CD14-positive monocyte (primary cell): ENCODE results near the gene TINAG. TPM values are rescaled to one million over a fixed set of nuclear protein-coding genes. Genes with fewer than 3 reads are reported as not detected.

Experiments used
- DNase-seq, 3 donors: peaks; one replicate each; pipeline ENCODE4 v3.0.0-alpha.2; 2011 to 2022
- H2AFZ ChIP-seq: 2 replicates; pipeline ENCODE4 v1.6.0; 2012; ENCODE audit warnings: mild to moderate bottlenecking, low read depth, low read length, inconsistent platforms; ENCODE audit not compliant: insufficient read depth, poor library complexity, severe bottlenecking
- H3K27ac ChIP-seq, 2 donors: 1 replicate in 1 of 2; 2 replicates in 1 of 2; pipeline ENCODE4 v1.5.1; 2012 to 2013; ENCODE audit warnings: low read length in 2 of 2, control low read depth in 1 of 2, inconsistent platforms in 1 of 2, low read depth in 1 of 2, mild to moderate bottlenecking in 1 of 2
- H3K27me3 ChIP-seq, 2 donors: one replicate each; pipeline versions ENCODE4 v1.6.0 to v1.6.1; 2011 to 2013; ENCODE audit warnings: low read length in 2 of 2; ENCODE audit not compliant: control insufficient read depth in 2 of 2, insufficient read depth in 2 of 2
- H3K36me3 ChIP-seq, 2 donors: replicated peaks in 1 of 2; 1 replicate in 1 of 2; 2 replicates in 1 of 2; pipeline versions ENCODE4 v1.5.1 to v1.6.1; 2012 to 2013; ENCODE audit warnings: low read length in 2 of 2, control low read depth in 1 of 2, inconsistent platforms in 1 of 2, mild to moderate bottlenecking in 1 of 2; ENCODE audit not compliant: insufficient read depth in 2 of 2, control insufficient read depth in 1 of 2
- H3K4me1 ChIP-seq, 2 donors: 1 replicate in 1 of 2; 2 replicates in 1 of 2; pipeline versions ENCODE4 v1.5.1 to v1.6.1; 2012 to 2013; ENCODE audit warnings: low read length in 2 of 2, control low read depth in 1 of 2, inconsistent platforms in 1 of 2, mild to moderate bottlenecking in 1 of 2, moderate library complexity in 1 of 2; ENCODE audit not compliant: insufficient read depth in 2 of 2, control insufficient read depth in 1 of 2
- H3K4me2 ChIP-seq: replicated peaks from 2 replicates; pipeline ENCODE3; 2012; ENCODE audit warnings: low read length, moderate library complexity, mild to moderate bottlenecking; ENCODE audit not compliant: poor library complexity, severe bottlenecking; ENCODE audit errors: extremely low read depth
- H3K4me3 ChIP-seq, 3 experiments: fragments of 200-600 bp in 1 of 3; sonication (generic) in 1 of 3; replicated peaks in 1 of 3; 1 replicate in 2 of 3; 2 replicates in 1 of 3; pipeline ENCODE4 v1.5.1; 2011 to 2013; ENCODE audit warnings: low read length in 3 of 3, mild to moderate bottlenecking in 3 of 3, control low read depth in 2 of 3, low read depth in 2 of 3, inconsistent platforms in 1 of 3, moderate library complexity in 1 of 3
- H3K79me2 ChIP-seq: 2 replicates; pipeline ENCODE4 v1.6.0; 2012; ENCODE audit warnings: mild to moderate bottlenecking, control low read depth, inconsistent platforms, low read length, moderate library complexity; ENCODE audit not compliant: insufficient read depth
- H3K9ac ChIP-seq: 2 replicates; pipeline ENCODE4 v1.6.0; 2017; ENCODE audit warnings: low read length, mild to moderate bottlenecking; ENCODE audit not compliant: insufficient read depth, poor library complexity, severe bottlenecking
- H3K9me3 ChIP-seq, 2 donors: replicated peaks in 1 of 2; 1 replicate in 1 of 2; 2 replicates in 1 of 2; pipeline versions ENCODE4 v1.5.1 to v1.6.1; 2012 to 2013; ENCODE audit warnings: low read length in 2 of 2, control low read depth in 1 of 2; ENCODE audit not compliant: control insufficient read depth in 1 of 2, insufficient read depth in 1 of 2
- H4K20me1 ChIP-seq: 2 replicates; pipeline ENCODE4 v1.6.0; 2012; ENCODE audit warnings: mild to moderate bottlenecking, low read length, control low read depth, moderate library complexity; ENCODE audit not compliant: insufficient read depth
- H3K27ac Mint-ChIP-seq, 7 donors: one replicate each; pipeline ENCODE4 v1.8.0; 2020; ENCODE audit warnings: mild to moderate bottlenecking in 7 of 7, mixed read lengths in 7 of 7, moderate library complexity in 6 of 7, inconsistent platforms in 2 of 7
- H3K27me3 Mint-ChIP-seq, 3 donors: one replicate each; pipeline ENCODE4 v1.8.0; 2021 to 2022; ENCODE audit warnings: low read depth in 3 of 3, mild to moderate bottlenecking in 3 of 3, mixed read lengths in 3 of 3, moderate library complexity in 3 of 3, inconsistent platforms in 1 of 3
- H3K36me3 Mint-ChIP-seq, 2 donors: one replicate each; pipeline ENCODE4 v1.8.0; 2020; ENCODE audit warnings: mixed read lengths in 2 of 2, inconsistent platforms in 1 of 2, mild to moderate bottlenecking in 1 of 2
- H3K4me1 Mint-ChIP-seq: one replicate; pipeline ENCODE4 v1.8.0; 2020; ENCODE audit warnings: mild to moderate bottlenecking, mixed read lengths
- H3K4me3 Mint-ChIP-seq, 2 donors: one replicate each; pipeline ENCODE4 v1.8.0; 2020; ENCODE audit warnings: mild to moderate bottlenecking in 2 of 2, mixed read lengths in 2 of 2, moderate library complexity in 1 of 2
- H3K9me3 Mint-ChIP-seq, 7 donors: one replicate each; pipeline ENCODE4 v1.8.0; 2020 to 2022; ENCODE audit warnings: mixed read lengths in 7 of 7, mild to moderate bottlenecking in 6 of 7, moderate library complexity in 6 of 7, inconsistent platforms in 2 of 7
- WGBS: methylation state at CpG from one replicate; pipeline ENCODE4 v1.1.5; 2013; ENCODE audit warnings: missing lambda C conversion rate; ENCODE audit not compliant: insufficient coverage; 5-methylcytosine and 5-hydroxymethylcytosine counted together
- intact Hi-C, 2 donors: fragments of 100-400 bp; cut with micrococcal nuclease; formaldehyde crosslinking; loops; one replicate each; pipeline versions ENCODE4 v1.15.0 to v1.15.1; 2023
- polyA plus RNA-seq, 3 donors: library from polyadenylated mRNA; depleted of rRNA in 1 of 3; unstranded in 2 of 3; stranded (reverse) in 1 of 3; fragments of 300-500 nt in 2 of 3; fragments of >200 nt in 1 of 3; fragmentation: Illumina TruSeq in 2 of 3; gene quantifications; 1 replicate in 2 of 3; 2 replicates in 1 of 3; pipeline ENCODE4 v1.2.3, GENCODE V29; 2012 to 2021
- TF ChIP-seq, protein P1 (sequence below): fragments of 200-600 bp; IDR thresholded peaks from one replicate; pipeline ENCODE4 v1.8.0; 2022; ENCODE audit warnings: antibody characterized with exemption, mild to moderate bottlenecking

TINAG gene
- polyA plus RNA-seq, 3 donors = not detected

DNA sequence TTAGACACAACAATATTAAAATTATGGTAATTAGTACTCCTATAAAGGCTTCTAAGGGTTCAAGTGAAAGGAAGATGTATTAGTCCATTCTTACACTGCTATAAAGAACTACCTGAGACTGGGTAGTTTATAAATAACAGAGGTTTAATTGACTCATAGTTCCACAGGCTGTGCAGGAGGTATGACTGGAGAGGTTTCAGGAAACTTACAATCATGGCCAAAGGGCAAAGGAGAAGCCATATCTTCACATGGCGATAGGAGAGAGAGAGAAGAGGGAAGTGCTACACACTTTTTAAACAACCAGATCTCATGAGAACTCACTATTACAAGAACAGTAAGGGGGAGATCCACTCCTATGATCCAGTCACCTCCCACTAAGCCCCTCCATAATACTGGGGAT, 52.9 kb downstream of the TINAG start:
- Mint-ChIP-seq H3K4me3 (no peak overlapping the region), H3K27ac (no peak overlapping the region), H3K36me3 (no peaks in the 10 kb centered on the region), H3K4me1 (no peaks in the 10 kb centered on the region), H3K27me3 (no peaks in the 10 kb centered on the region), H3K9me3 (peaks cover 0 to 4% (median 2%) of the 10 kb centered on the region in 7 donors)
- WGBS = no CpG with 5 or more reads among the region's 1 CpG
- H2AFZ ChIP-seq = no peak overlapping the region
- H3K4me2 ChIP-seq = no peak overlapping the region
- H3K9ac ChIP-seq = no peak overlapping the region
- H3K4me1 ChIP-seq = no peaks in the 10 kb centered on the region
- H3K27ac ChIP-seq = no peak overlapping the region
- H3K4me3 ChIP-seq = no peak overlapping the region
- DNase-seq = no peak
- H3K27me3 ChIP-seq = no peaks in the 10 kb centered on the region
- TF ChIP-seq, protein P1, sequence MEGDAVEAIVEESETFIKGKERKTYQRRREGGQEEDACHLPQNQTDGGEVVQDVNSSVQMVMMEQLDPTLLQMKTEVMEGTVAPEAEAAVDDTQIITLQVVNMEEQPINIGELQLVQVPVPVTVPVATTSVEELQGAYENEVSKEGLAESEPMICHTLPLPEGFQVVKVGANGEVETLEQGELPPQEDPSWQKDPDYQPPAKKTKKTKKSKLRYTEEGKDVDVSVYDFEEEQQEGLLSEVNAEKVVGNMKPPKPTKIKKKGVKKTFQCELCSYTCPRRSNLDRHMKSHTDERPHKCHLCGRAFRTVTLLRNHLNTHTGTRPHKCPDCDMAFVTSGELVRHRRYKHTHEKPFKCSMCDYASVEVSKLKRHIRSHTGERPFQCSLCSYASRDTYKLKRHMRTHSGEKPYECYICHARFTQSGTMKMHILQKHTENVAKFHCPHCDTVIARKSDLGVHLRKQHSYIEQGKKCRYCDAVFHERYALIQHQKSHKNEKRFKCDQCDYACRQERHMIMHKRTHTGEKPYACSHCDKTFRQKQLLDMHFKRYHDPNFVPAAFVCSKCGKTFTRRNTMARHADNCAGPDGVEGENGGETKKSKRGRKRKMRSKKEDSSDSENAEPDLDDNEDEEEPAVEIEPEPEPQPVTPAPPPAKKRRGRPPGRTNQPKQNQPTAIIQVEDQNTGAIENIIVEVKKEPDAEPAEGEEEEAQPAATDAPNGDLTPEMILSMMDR = no peak
- no peaks in the 10 kb centered on the region for H4K20me1 ChIP-seq
- intact Hi-C loops = no loop called here
- H3K36me3 ChIP-seq = no peaks in the 10 kb centered on the region
- no peaks in the 10 kb centered on the region for H3K9me3 ChIP-seq
- no peaks in the 10 kb centered on the region for H3K79me2 ChIP-seq

DNA sequence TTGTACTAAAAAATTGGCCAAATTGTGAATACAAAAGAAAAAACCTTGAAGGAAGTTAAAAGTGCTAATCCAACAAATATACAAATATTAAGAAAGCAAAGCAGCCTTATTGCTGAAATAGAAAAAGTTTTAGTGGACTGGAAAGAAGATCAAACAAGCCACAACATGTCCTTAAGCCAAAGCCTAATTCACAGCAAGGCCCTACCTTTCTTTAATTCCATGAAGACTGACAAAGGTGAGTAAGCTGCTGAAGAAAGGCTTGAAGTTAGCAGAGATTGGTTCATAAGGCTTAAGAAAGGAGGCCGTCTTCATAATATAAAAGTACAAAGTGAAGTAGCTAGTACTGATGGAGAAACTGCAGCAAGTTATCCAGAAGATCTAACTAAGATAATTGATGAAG, 53.5 kb downstream of the TINAG start:
- H3K9me3 ChIP-seq = no peaks in the 10 kb centered on the region
- no CpG with 5 or more reads among the region's 1 CpG for WGBS
- H3K27ac ChIP-seq = no peak overlapping the region
- no peaks in the 10 kb centered on the region for H3K4me1 Mint-ChIP-seq
- TF ChIP-seq, protein P1 = no peak
- no peak overlapping the region for H3K4me3 ChIP-seq
- no peak for DNase-seq
- H2AFZ ChIP-seq = no peak overlapping the region
- no peak overlapping the region for H3K4me3 Mint-ChIP-seq
- intact Hi-C loops = no loop called here
- H3K9ac ChIP-seq = no peak overlapping the region
- H4K20me1 ChIP-seq = no peaks in the 10 kb centered on the region
- no peaks in the 10 kb centered on the region for H3K27me3 ChIP-seq
- no peaks in the 10 kb centered on the region for H3K36me3 ChIP-seq
- H3K79me2 ChIP-seq = no peaks in the 10 kb centered on the region
- H3K36me3 Mint-ChIP-seq = no peaks in the 10 kb centered on the region
- peaks cover 0 to 4% (median 2%) of the 10 kb centered on the region in 7 donors for H3K9me3 Mint-ChIP-seq
- H3K4me2 ChIP-seq = no peak overlapping the region
- H3K27ac Mint-ChIP-seq = no peak overlapping the region
- H3K4me1 ChIP-seq = no peaks in the 10 kb centered on the region
- no peaks in the 10 kb centered on the region for H3K27me3 Mint-ChIP-seq
